Uterus (tissue), 2 donors: Measurements from ENCODE around the gene HDLBP.

Source experiments
- CTCF ChIP-seq, 4 experiments: fragments of 200-600 bp in 2 of 4; fragments of 450-650 bp in 2 of 4; sonication (generic) in 2 of 4; IDR thresholded peaks; one replicate each; pipeline ENCODE4 v1.5.1; 2016 to 2019; ENCODE audit warnings: antibody characterized with exemption in 4 of 4, mild to moderate bottlenecking in 2 of 4, moderate library complexity in 1 of 4
- POLR2A ChIP-seq, 2 donors: fragments of 450-650 bp; IDR thresholded peaks; one replicate each; pipeline ENCODE4 v1.6.1; 2016; ENCODE audit warnings: antibody characterized with exemption in 2 of 2, mild to moderate bottlenecking in 1 of 2, moderate library complexity in 1 of 2

GRCh38 chr2:241193271-241193670 lies 122.2 kb downstream of the HDLBP start:
- TF ChIP-seq CTCF (IDR thresholded peaks at IDR 0.05) (no peak), POLR2A (IDR thresholded peaks at IDR 0.05) (no peak)
